GM12878 (cell line): ENCODE results near the gene TBC1D8. TPM values are rescaled to one million over a fixed set of nuclear protein-coding genes. Genes with fewer than 3 reads are reported as not detected.
A peak's percentile ranks its signal among the peaks of the same experiment; 100 is the strongest.

Experiments used
- ATAC-seq: fragments of 200-7000 bp; cut with Tn5 transposase; 3 replicates; pipeline ENCODE4 v1.9.1; 2020; ENCODE audit warnings: mild to moderate bottlenecking, moderate library complexity
- BruUV-seq: library from RNA; stranded (reverse); fragments of 400-500 nt; replicated peaks from 2 replicates; lab custom pipeline; 2021; lab: Mats Ljungman, UMichigan
- CTCF ChIA-PET: fragments of 300-600 bp; sonication (Branson Sonifier 250); formaldehyde crosslinking; extraction: SDS; loops from one replicate; lab custom pipeline; 2021; ENCODE audit warnings: inconsistent platforms; lab: Yijun Ruan, JAX
- POLR2A ChIA-PET: fragments of 350-600 bp; formaldehyde crosslinking; extraction: SDS; loops from one replicate; lab custom pipeline; 2021; ENCODE audit warnings: inconsistent platforms; lab: Charles Lee
- RAD21 ChIA-PET: fragments of 300-600 bp; sonication (Branson Sonifier 250); formaldehyde crosslinking; loops from one replicate; lab custom pipeline; 2023; ENCODE audit warnings: antibody characterized with exemption; ENCODE audit not compliant: unreplicated experiment; lab: Charles Lee
- SMC1A ChIA-PET: fragments of 300-600 bp; sonication (Branson Sonifier 250); formaldehyde crosslinking; loops from one replicate; lab custom pipeline; 2023; ENCODE audit not compliant: unreplicated experiment, uncharacterized antibody; lab: Charles Lee
- DNase-seq: peaks from one replicate; pipeline ENCODE4 v3.0.0-alpha.2; 2011; ENCODE audit warnings: low read depth, low spot score
- FAIRE-seq: peaks from 3 replicates; lab custom pipeline; 2011; peaks lifted over from hg19 to GRCh38; lab: Jason Lieb, UNC
- H2AFZ ChIP-seq: 2 replicates; pipeline ENCODE4 v1.6.0; 2011; ENCODE audit warnings: low read depth, low read length, control low read depth; ENCODE audit not compliant: control insufficient read depth
- H3K27ac ChIP-seq: 2 replicates; pipeline ENCODE4 v1.5.1; 2011; ENCODE audit warnings: control low read depth; ENCODE audit not compliant: control insufficient read depth, insufficient read depth
- H3K27me3 ChIP-seq, 2 experiments: replicated peaks in 1 of 2; 2 replicates each; pipeline versions ENCODE4 v1.6.0 to v1.6.1; 2011; ENCODE audit warnings: low read length in 1 of 2; ENCODE audit not compliant: control insufficient read depth in 2 of 2, insufficient read depth in 2 of 2
- H3K36me3 ChIP-seq, 2 experiments: 2 replicates each; pipeline ENCODE4 v1.5.1; 2011; ENCODE audit warnings: low read length in 1 of 2; ENCODE audit not compliant: control insufficient read depth in 2 of 2, insufficient read depth in 2 of 2
- H3K4me1 ChIP-seq: 2 replicates; pipeline ENCODE4 v1.6.1; 2011; ENCODE audit warnings: mild to moderate bottlenecking, low read length, moderate library complexity, mixed read lengths; ENCODE audit not compliant: control insufficient read depth, insufficient read depth
- H3K4me2 ChIP-seq: 2 replicates; pipeline ENCODE4 v1.6.0; 2011; ENCODE audit warnings: control low read depth; ENCODE audit not compliant: control insufficient read depth, insufficient read depth
- H3K4me3 ChIP-seq: fragments of 200-600 bp; sonication (generic); 2 replicates; pipeline ENCODE4 v1.5.1; 2016
- H3K79me2 ChIP-seq: 2 replicates; pipeline ENCODE4 v1.6.0; 2011; ENCODE audit warnings: low read length; ENCODE audit not compliant: control insufficient read depth, insufficient read depth
- H3K9ac ChIP-seq: 2 replicates; pipeline ENCODE4 v1.8.0; 2011; ENCODE audit warnings: low read length, control low read depth, mixed read lengths; ENCODE audit not compliant: control insufficient read depth, insufficient read depth
- H3K9me3 ChIP-seq: replicated peaks from 3 replicates; pipeline ENCODE4 v1.5.1; 2011; ENCODE audit warnings: mild to moderate bottlenecking, low read length; ENCODE audit not compliant: control insufficient read depth, insufficient read depth
- H4K20me1 ChIP-seq: 2 replicates; pipeline ENCODE4 v1.6.0; 2011; ENCODE audit not compliant: control insufficient read depth, insufficient read depth
- BCL3 ChIP-seq: IDR thresholded peaks from 2 replicates; pipeline ENCODE4 v1.6.1; 2011; ENCODE audit warnings: borderline replicate concordance, low read depth, mild to moderate bottlenecking, moderate library complexity, low read length; ENCODE audit not compliant: insufficient read depth, poor library complexity, severe bottlenecking
- BHLHE40 ChIP-seq, 2 experiments: fragments of 450-650 bp in 1 of 2; IDR thresholded peaks; 2 replicates each; pipeline ENCODE4 v1.6.1; 2011 to 2017; ENCODE audit warnings: low read depth in 2 of 2, borderline replicate concordance in 1 of 2, improper control_type of control experiment in 1 of 2, low read length in 1 of 2, mild to moderate bottlenecking in 1 of 2
- E2F8 ChIP-seq: fragments of 450-650 bp; IDR thresholded peaks from 2 replicates; pipeline ENCODE4 v1.6.1; 2018; ENCODE audit warnings: mild to moderate bottlenecking, low read depth, moderate library complexity; ENCODE audit not compliant: partially characterized antibody
- HSF1 ChIP-seq: fragments of 150-350 bp; IDR thresholded peaks from 2 replicates; pipeline ENCODE4 v1.6.1; 2014; ENCODE audit warnings: mild to moderate bottlenecking, low read depth, low read length
- IRF4 ChIP-seq: IDR thresholded peaks from 2 replicates; pipeline ENCODE4 v1.6.1; 2011; ENCODE audit warnings: low read depth, low read length
- PAX5 ChIP-seq: IDR thresholded peaks from 2 replicates; pipeline ENCODE4 v1.6.1; 2011; ENCODE audit warnings: low read depth, low read length, borderline replicate concordance
- POLR2A ChIP-seq: IDR thresholded peaks from 2 replicates; pipeline ENCODE4 v1.6.1; 2011; ENCODE audit warnings: low read depth, mild to moderate bottlenecking, low read length
- SIX5 ChIP-seq: IDR thresholded peaks from 2 replicates; pipeline ENCODE4 v1.6.1; 2011; ENCODE audit warnings: mild to moderate bottlenecking, low read depth, low read length, moderate library complexity; ENCODE audit not compliant: severe bottlenecking
- SMC3 ChIP-seq: IDR thresholded peaks from 2 replicates; pipeline ENCODE4 v1.6.1; 2011; ENCODE audit warnings: low read length, improper control_type of control experiment, borderline replicate concordance
- SUZ12 ChIP-seq: fragments of 200-600 bp; sonication (generic); IDR thresholded peaks from one replicate; pipeline ENCODE4 v1.6.1; 2018; ENCODE audit warnings: antibody characterized with exemption, mild to moderate bottlenecking; ENCODE audit not compliant: unreplicated experiment
- YY1 ChIP-seq: IDR thresholded peaks from 2 replicates; pipeline ENCODE4 v1.6.1; 2011; ENCODE audit warnings: low read depth, mild to moderate bottlenecking, low read length
- WGBS: methylation state at CpG from one replicate; pipeline ENCODE4 v1.1.6; 2016; ENCODE audit warnings: low lambda C conversion rate; ENCODE audit not compliant: insufficient replicate concordance, insufficient coverage; ENCODE audit errors: missing lambda C conversion rate; 5-methylcytosine and 5-hydroxymethylcytosine counted together
- in situ Hi-C: fragments of 300-500 bp; cut with MboI; formaldehyde crosslinking; loops from 9 replicates; pipeline ENCODE4 v1.14.3; 2018; ENCODE audit warnings: mixed read lengths
- intact Hi-C: fragments of 100-400 bp; cut with micrococcal nuclease; formaldehyde crosslinking; loops from one replicate; pipeline ENCODE4 v1.14.2; 2022; ENCODE audit not compliant: unreplicated experiment
- polyA plus RNA-seq, 11 experiments: library from polyadenylated mRNA; depleted of rRNA in 4 of 11; unstranded in 6 of 11; stranded (reverse) in 5 of 11; fragments of >200 nt; fragmentation: Nextera tagmentation in 4 of 11; fragmentation: Illumina TruSeq in 1 of 11; extraction: Ambion mirVana in 4 of 11; extraction: Trizol in 1 of 11; gene quantifications; 1 replicate in 1 of 11; 2 replicates in 10 of 11; pipeline versions ENCODE4 v1.2.1 to v1.2.3, GENCODE V29; 2011 to 2016; ENCODE audit warnings: inconsistent platforms in 2 of 11, missing spikeins in 2 of 11, low read depth in 1 of 11
- total RNA-seq, 4 experiments: library from RNA; depleted of rRNA in 3 of 4; stranded (reverse); fragments of >200 nt in 3 of 4; fragmentation: Illumina TruSeq in 1 of 4; extraction: Trizol in 1 of 4; gene quantifications; 2 replicates each; pipeline versions ENCODE4 v1.2.1 to v1.2.3, GENCODE V29; 2013 to 2021

Gene TBC1D8
- total and polyA plus RNA-seq, 10 of the 15 experiments (the other 5 are each of a cell fraction or from before 2014, with no cell fraction given) = 0.80 to 4.9 (median 4.4) TPM

- TF ChIP-seq BCL3 = no peak
Observed at GRCh38 chr2:101011152-101011551, 140.0 kb downstream of the TBC1D8 start (continued).

GRCh38 chr2:101007415-101008345, 143.5 kb downstream of the TBC1D8 start:
- ATAC-seq (peak; percentile 22), FAIRE-seq (no peak), DNase-seq (no peak)
- intact Hi-C loops (no loop called here), in situ Hi-C loops (no loop called here)
- POLR2A ChIA-PET = interaction anchor here (1.1 to 1.3 kb wide), 2 partner anchors 297 to 299 kb away, joined by 3 read pairs; no protein-coding TSS in a partner anchor
- RAD21 ChIA-PET = no interaction called here
- no peaks in the 10 kb centered on the region for H3K27me3 ChIP-seq
- H3K4me1 ChIP-seq = peaks cover 25% of the 10 kb centered on the region
- peaks cover 45% of the 10 kb centered on the region for H3K79me2 ChIP-seq
- peaks cover 4% of the 10 kb centered on the region for H4K20me1 ChIP-seq
- WGBS = 75% methylated on average over 11 of the region's 11 CpGs
- CTCF ChIA-PET = interaction anchor here (0.7 kb wide), 1 partner anchor 244 kb away, joined by 3 read pairs; no protein-coding TSS in a partner anchor
- SMC1A ChIA-PET = interaction anchor here (1.3 to 1.6 kb wide), 2 partner anchors 143 to 397 kb away, joined by 3 to 4 read pairs; no protein-coding TSS in a partner anchor
- no peak overlapping the region for H3K9ac ChIP-seq
- H3K36me3 ChIP-seq = peaks cover 17 to 44% of the 10 kb centered on the region in 2 experiments
- no peak overlapping the region for H3K4me3 ChIP-seq
- TSS peak; percentile 61 for BruUV-seq
- H3K27ac ChIP-seq = no peak overlapping the region
- peak overlapping the region; percentile 22 for H3K4me2 ChIP-seq
- peaks cover 2% of the 10 kb centered on the region; the same call in 2 of the 3 replicates for H3K9me3 ChIP-seq
- H2AFZ ChIP-seq = no peak overlapping the region
- TF ChIP-seq YY1 (no peak), IRF4 (no peak), PAX5 (peak; percentile 11; the same call in 1 of the 2 replicates), POLR2A (peak; percentile 47; the same call in 1 of the 2 replicates), SUZ12 (no peak), BHLHE40 (IDR thresholded peaks at IDR 0.05; ENCODE audit: borderline replicate concordance in 1 of 2, low read depth in 2 of 2, low read length in 1 of 2) (no peak), E2F8 (no peak), SMC3 (no peak), SIX5 (no peak), HSF1 (no peak)
